AG08396 (cell line): ENCODE measurements around the gene CCDC97.
"Not testable (repeated sequence)": the region's sequence is repeated elsewhere in the genome, so short reads cannot be mapped to it uniquely, and the experiment has no call there.

ENCODE experiments used
- DNase-seq: peaks from one replicate; pipeline ENCODE4 v3.0.0; 2012; ENCODE audit warnings: low spot score, mixed read lengths

CCDC97 gene

DNA sequence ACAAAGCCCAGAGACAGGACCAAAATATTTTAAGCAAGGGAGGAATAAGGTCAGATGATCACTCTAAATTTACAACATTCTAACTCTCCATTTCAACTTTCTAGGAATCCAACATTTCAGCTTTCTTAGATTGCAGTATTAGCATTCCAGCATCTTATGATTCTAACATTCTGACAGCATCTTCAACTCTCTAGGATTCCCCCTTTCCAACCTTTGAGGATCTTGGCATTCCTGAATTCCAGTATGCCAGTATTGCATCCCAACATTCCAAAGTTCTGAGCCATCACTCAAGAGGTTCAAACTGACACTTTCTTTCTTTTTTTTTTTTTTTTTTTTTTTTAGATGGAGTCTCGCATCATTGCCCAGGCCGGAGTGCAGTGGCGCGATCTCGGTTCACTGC is 30.0 kb downstream of the CCDC97 start:
- peak; percentile 50 for DNase-seq

- no peak for DNase-seq
These were observed 31.9 kb downstream of the CCDC97 start for GRCh38 chr19:41341669-41342490.

DNA sequence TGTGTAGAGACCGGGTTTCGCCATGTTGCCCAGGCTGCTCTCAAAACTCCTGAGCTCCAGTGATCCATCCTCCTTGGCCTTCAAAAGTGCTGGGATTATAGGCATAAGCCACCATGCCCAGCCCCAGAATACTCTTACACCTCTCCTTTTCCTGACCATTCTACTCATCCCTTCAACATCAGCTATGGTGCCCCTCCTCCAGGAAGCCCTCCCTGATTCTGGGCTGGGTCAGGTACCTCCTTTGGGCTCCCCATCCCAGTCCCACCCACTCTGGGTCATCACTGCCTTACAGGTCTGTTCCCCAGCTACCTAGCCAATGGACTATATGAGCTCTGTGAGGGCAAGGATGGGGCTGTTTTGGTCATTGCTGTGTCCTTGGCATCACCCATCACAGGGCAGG is 34.2 kb downstream of the CCDC97 start:
- no peak for DNase-seq

- not testable (repeated sequence) for DNase-seq
These were observed 36.9 kb downstream of the CCDC97 start for GRCh38 chr19:41346916-41347315.

- DNase-seq: no peak
These were observed 40.9 kb downstream of the CCDC97 start for GRCh38 chr19:41350735-41351338.

GRCh38 chr19:41351339-41352245 is 41.6 kb downstream of the CCDC97 start:
- DNase-seq: peak; percentile 86

DNA sequence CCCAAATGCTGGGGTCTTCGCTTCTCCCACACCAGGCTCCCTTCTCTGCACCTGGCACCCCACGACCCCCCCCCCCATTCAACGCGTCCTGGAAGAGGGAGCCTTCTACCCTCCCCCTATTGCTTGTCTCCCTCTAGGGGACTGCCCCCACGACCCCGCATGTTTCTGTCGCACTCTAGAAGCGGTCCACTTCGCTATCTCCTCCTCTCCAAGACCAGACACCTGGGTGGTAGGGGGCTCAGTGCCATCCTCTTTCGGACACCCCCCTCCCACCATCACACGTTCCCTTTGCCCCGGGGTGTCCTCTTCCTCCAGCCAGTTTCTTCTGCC is 42.3 kb downstream of the CCDC97 start:
- DNase-seq: no peak

- peak; percentile 79 for DNase-seq
These were observed 42.9 kb downstream of the CCDC97 start for GRCh38 chr19:41352609-41353465.

- DNase-seq: peak; percentile 98
These were observed 43.7 kb downstream of the CCDC97 start, which contains the start of gene TGFB1 for GRCh38 chr19:41353466-41354342. Gene TGFB1, minus strand, starts transcription at chr19:41353922. Its CDS starts 878 bp downstream, at chr19:41353044.

DNA sequence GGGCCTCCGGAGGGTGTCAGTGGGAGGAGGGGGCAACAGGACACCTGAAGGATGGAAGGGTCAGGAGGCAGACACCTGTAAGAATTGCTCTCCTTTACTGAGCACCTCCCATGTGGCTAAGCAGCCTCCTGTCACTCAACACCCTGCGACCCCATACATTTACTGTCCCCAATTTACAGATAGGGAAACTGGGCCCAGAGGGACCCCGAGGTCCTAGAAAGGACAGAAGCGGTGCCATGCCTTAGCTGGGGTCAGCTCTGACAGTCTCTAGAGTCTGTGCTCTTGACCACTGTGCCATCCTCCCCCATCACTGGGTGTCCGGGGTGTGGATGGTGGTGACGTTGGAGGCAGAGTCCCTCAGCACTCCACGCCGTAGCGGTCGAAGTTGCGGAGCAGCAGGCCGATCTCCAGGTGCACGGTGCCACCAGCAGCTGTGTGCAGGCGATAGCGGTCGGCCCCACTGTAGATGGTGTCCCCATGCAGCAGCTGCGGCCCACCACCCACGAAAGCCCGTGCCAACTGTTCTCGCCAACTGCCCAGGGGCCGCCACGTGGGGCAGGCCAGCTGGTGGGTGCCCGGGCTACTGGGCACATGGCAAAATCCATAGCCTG is 44.5 kb downstream of the CCDC97 start:
- DNase-seq: no peak

- DNase-seq: no peak
These were observed 45.1 kb downstream of the CCDC97 start for GRCh38 chr19:41355035-41355434.

DNA sequence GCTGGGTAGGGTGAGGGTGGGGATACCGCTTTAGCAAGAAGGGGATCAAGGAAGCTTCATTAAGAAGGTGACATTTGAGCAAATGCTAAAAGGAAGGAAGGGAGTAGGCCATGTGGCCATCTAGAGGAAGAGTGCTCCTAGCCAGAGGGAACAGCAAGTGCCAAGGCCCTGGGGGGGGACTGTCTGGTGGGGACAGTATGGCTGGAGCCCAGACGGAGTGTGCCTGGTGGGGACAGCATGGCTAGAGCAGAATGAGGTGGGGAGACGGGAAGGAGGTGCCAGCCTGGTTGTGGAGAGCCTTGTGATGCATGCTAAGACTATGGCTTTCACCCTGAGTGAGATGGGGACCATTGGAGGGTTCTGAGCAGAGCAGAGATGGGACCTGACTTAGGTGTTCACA is 45.8 kb downstream of the CCDC97 start:
- no peak for DNase-seq

- DNase-seq: no peak
These were observed 47.2 kb downstream of the CCDC97 start for GRCh38 chr19:41356984-41357739.

DNA sequence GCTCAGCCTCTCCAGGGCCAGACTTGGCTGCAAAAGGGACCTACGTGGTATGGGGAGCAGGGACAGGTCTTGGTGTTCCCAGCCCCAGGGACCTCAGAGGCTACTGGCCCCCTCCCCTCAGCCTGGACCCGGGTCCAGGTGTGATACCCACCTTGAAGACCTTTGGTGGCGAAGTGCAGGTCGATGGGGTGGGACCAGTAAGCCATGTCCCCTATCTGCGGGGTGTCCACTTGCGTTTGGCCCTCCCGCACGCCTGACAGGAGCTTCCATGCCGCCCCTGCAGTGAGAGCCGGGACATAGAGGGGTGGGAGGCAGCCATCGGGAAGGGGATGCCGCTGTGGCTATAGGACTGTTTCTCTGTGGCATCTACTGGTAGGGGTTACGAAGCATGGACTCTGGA is 47.8 kb downstream of the CCDC97 start:
- DNase-seq: no peak

GRCh38 chr19:41359741-41360140 is 49.8 kb downstream of the CCDC97 start:
- no peak for DNase-seq

GRCh38 chr19:41362143-41362847 is 52.3 kb downstream of the CCDC97 start:
- no peak for DNase-seq

DNA sequence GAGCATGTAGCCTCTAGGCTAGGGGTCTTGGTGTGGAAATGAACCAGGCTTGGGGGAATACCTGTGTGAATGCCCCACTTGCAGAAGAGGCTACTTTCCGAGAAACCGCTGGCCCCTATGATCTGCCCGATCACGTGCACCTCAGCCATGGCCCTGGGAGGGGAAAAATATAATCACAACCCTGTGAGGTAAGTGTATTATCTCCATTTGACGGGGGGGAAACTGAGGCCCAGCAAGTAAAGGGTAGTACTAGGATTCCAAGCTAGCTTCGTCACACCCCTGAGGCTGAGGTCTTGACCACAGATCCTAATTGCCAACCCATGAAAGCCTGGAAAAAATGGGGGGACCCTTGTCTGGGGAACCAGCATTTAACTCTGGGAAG is 53.4 kb downstream of the CCDC97 start:
- no peak for DNase-seq

GRCh38 chr19:41363753-41364523 is 54.0 kb downstream of the CCDC97 start, which contains the start of gene B9D2:
Gene B9D2, minus strand, starts transcription at chr19:41364149. Its CDS starts 630 bp downstream, at chr19:41363519.
- DNase-seq: peak; percentile 97
